Mucosa of descending colon (tissue), 3 donors: ENCODE data around the gene OSBPL10. TPM values are rescaled to one million over a fixed set of nuclear protein-coding genes. Genes with fewer than 3 reads are reported as not detected.
A peak's percentile ranks its signal among the peaks of the same experiment; 100 is the strongest.

Experiments used
- ATAC-seq: fragments of 200-7000 bp; cut with Tn5 transposase; one replicate; pipeline ENCODE4 v1.9.1; 2020; ENCODE audit warnings: mild to moderate bottlenecking, moderate library complexity
- DNase-seq, 3 donors: peaks; one replicate each; pipeline ENCODE4 v3.0.0-alpha.2; 2020
- H3K36me3 ChIP-seq: fragments of 200-600 bp; one replicate; pipeline ENCODE4 v1.8.0; 2021; ENCODE audit warnings: low read depth, mild to moderate bottlenecking
- H3K4me1 ChIP-seq: fragments of 200-600 bp; one replicate; pipeline ENCODE4 v1.8.0; 2021; ENCODE audit warnings: low read depth, mild to moderate bottlenecking
- H3K4me3 ChIP-seq: fragments of 200-600 bp; one replicate; pipeline ENCODE4 v1.8.0; 2021; ENCODE audit warnings: mild to moderate bottlenecking
- H3K9me3 ChIP-seq: fragments of 200-600 bp; one replicate; pipeline ENCODE4 v1.8.0; 2021; ENCODE audit warnings: mild to moderate bottlenecking
- intact Hi-C, 2 donors: fragments of 100-400 bp; cut with DNase I in 1 of 2; cut with micrococcal nuclease in 1 of 2; formaldehyde crosslinking; loops; one replicate each; pipeline versions ENCODE4 v1.11.0 to v1.11.1; 2022; cut with DNase I, micrococcal nuclease
- total RNA-seq, 3 donors: library from RNA; stranded (reverse); fragmentation: NEBNext Ultra II Directional in 2 of 3; extraction: Animal tissue kit (Norgen Biotek cat#: 25700) in 2 of 3; gene quantifications; one replicate each; pipeline versions ENCODE4 v1.2.1 to v1.2.4, GENCODE V29; 2021 to 2023
- TF ChIP-seq, protein P1 (sequence below): fragments of 200-600 bp; IDR thresholded peaks from one replicate; pipeline ENCODE4 v1.8.0; 2022; ENCODE audit warnings: antibody characterized with exemption, mild to moderate bottlenecking
- donor health status: DM: no; HTN: no; CAD: no; lungs with moderate emphysema.
- donor health status: DM: no; HTN: no; CAD: no.
- donor health status: DM: no; HTN: yes; CAD: no.

Gene OSBPL10
- total RNA-seq, 3 donors from 2014 or later = 15.7 to 23.9 (median 16.6) TPM

- H3K4me3 ChIP-seq = no peak overlapping the region
- H3K36me3 ChIP-seq = no peaks in the 10 kb centered on the region
- no peaks in the 10 kb centered on the region for H3K9me3 ChIP-seq
- TF ChIP-seq, protein P1, sequence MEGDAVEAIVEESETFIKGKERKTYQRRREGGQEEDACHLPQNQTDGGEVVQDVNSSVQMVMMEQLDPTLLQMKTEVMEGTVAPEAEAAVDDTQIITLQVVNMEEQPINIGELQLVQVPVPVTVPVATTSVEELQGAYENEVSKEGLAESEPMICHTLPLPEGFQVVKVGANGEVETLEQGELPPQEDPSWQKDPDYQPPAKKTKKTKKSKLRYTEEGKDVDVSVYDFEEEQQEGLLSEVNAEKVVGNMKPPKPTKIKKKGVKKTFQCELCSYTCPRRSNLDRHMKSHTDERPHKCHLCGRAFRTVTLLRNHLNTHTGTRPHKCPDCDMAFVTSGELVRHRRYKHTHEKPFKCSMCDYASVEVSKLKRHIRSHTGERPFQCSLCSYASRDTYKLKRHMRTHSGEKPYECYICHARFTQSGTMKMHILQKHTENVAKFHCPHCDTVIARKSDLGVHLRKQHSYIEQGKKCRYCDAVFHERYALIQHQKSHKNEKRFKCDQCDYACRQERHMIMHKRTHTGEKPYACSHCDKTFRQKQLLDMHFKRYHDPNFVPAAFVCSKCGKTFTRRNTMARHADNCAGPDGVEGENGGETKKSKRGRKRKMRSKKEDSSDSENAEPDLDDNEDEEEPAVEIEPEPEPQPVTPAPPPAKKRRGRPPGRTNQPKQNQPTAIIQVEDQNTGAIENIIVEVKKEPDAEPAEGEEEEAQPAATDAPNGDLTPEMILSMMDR = no peak
- ATAC-seq (no peak), DNase-seq (no peak)
- H3K4me1 ChIP-seq = no peaks in the 10 kb centered on the region
- intact Hi-C loops = no loop called here
These were observed 51.1 kb downstream of the OSBPL10 start for GRCh38 chr3:31929826-31930502.

DNA sequence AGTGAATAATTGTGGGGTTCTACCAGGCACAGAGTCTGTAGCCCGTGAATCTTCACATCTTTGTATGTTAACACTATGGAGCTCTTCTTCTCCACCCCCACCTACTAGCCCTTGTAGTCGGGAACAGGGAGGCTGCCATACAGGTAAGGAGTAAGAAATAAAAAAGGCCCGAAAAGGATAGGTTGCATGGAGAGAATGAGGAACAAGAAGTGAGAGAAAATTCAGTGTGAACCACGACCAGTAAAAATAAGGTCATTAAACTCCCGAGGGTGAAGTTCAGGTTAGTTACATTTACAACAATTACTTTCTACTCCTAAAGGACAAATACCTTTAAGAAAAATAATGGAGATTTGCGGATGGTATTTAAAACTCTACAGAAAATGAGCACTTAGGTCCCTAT, 53.3 kb downstream of the OSBPL10 start:
- no peaks in the 10 kb centered on the region for H3K36me3 ChIP-seq
- intact Hi-C loops = no loop called here
- ATAC-seq = peak; percentile 18

GRCh38 chr3:31926543-31926942, 54.5 kb downstream of the OSBPL10 start:
- H3K9me3 ChIP-seq = no peaks in the 10 kb centered on the region
- intact Hi-C loops = no loop called here
- ATAC-seq (no peak), DNase-seq (no peak)
- no peaks in the 10 kb centered on the region for H3K36me3 ChIP-seq
- peaks cover 10% of the 10 kb centered on the region for H3K4me1 ChIP-seq
- H3K4me3 ChIP-seq = no peak overlapping the region
- TF ChIP-seq, protein P1 = no peak

More for the DNA sequence above, 53.3 kb downstream of the OSBPL10 start:
- Histone ChIP-seq H3K4me1 (peaks cover 5% of the 10 kb centered on the region), H3K4me3 (no peak overlapping the region), H3K9me3 (no peaks in the 10 kb centered on the region)
- TF ChIP-seq, protein P1 = no peak
- no peak for DNase-seq

- no peaks in the 10 kb centered on the region for H3K36me3 ChIP-seq
- intact Hi-C loops = no loop called here
- DNase-seq (no peak), ATAC-seq (no peak)
- TF ChIP-seq, protein P1 = no peak
- no peak overlapping the region for H3K4me3 ChIP-seq
- H3K9me3 ChIP-seq = peaks cover 5% of the 10 kb centered on the region
- H3K4me1 ChIP-seq = peaks cover 10% of the 10 kb centered on the region
These were observed 55.8 kb downstream of the OSBPL10 start for GRCh38 chr3:31925271-31925630.

DNA sequence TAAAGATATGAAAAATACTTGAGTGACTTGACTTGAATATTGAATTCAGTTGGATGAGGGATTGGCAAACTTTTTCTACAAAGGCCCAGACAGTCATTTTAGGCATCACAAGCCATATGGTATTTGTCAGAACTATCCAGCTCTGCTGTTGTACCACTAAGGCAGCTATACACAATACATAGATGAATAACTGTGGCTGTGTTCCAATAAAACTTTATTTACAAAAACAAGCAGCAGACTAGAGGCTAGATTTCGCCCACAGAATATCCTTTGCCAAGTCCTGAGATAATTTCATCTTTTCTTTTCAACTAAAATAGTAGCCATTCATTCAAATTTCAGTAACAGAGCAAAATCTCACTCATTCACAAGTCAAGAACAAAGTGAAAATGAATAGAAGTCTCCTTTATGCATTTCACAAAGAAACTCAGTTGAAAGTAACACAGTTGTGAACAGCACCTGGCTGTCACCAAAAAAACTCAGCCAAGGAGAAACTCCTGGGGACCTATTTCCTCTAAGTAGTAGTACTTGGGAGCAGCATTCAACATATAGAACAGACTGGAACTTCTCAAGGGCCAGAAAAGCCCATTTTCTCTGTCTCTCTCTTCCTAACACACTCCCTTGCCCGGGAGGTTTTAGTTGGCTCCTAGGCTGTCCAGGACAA, 56.3 kb downstream of the OSBPL10 start:
- ATAC-seq = no peak
- intact Hi-C loops = no loop called here
- DNase-seq = no peak
- Histone ChIP-seq H3K4me3 (no peak overlapping the region), H3K36me3 (no peaks in the 10 kb centered on the region), H3K4me1 (peaks cover 10% of the 10 kb centered on the region), H3K9me3 (peaks cover 7% of the 10 kb centered on the region)
- TF ChIP-seq, protein P1 = no peak
